Mononuclear cell (primary cell): ENCODE measurements around the gene RASGRF2. TPM values are rescaled to one million over a fixed set of nuclear protein-coding genes. Genes with fewer than 3 reads are reported as not detected.
A peak's percentile ranks its signal among the peaks of the same experiment; 100 is the strongest.

Experiments
- H3K27me3 ChIP-seq: 2 replicates; pipeline ENCODE4 v1.6.0; 2011; ENCODE audit warnings: low read length, control low read depth; ENCODE audit not compliant: insufficient read depth
- H3K4me1 ChIP-seq: 2 replicates; pipeline ENCODE4 v1.5.1; 2011; ENCODE audit warnings: mild to moderate bottlenecking, low read length, control low read depth; ENCODE audit not compliant: insufficient read depth
- H3K4me3 ChIP-seq: 2 replicates; pipeline ENCODE4 v1.5.1; 2011; ENCODE audit warnings: mild to moderate bottlenecking, low read length, moderate library complexity
- H3K9me3 ChIP-seq: 2 replicates; pipeline ENCODE4 v1.5.1; 2011; ENCODE audit warnings: low read depth, mild to moderate bottlenecking, control low read depth, low read length
- total RNA-seq: library from RNA; depleted of rRNA; stranded (reverse); fragments of >200 nt; gene quantifications from one replicate; pipeline ENCODE4 v1.2.3, GENCODE V29; 2012

RASGRF2 gene
- total RNA-seq, result 14.7 TPM

DNA sequence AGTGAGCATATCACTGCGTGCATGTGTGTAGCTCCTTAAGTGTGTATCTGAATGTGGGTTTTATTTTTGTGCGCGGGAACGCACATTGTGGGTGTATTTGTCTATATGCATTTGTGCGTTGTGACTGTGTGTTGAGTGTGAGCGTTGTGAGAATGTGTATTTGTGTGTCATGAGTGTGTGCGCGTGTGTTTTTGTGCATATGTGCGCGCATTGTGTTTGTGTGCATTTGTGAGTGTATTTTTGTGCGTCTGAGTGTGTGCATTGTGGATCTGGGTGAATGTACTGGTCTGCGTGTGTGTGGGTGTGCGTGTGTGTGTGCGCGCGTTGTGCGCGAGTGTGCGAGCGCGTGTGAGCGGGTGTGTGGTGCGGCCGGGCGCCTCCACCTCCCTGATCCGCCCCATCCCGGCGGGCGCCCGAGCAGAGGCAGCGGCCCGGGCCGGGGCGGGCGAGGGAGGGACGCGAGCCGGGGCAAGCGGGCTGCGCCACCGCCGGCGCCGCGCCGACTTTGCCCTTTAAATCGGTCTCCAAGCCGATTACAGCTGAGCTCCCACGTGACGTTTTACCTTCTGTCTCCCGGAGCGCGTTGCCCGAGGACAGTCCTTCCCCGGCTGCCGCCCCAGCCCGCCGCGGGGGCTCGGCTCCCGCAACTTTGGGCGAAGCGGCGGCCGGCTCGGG, at the start of gene RASGRF2:
Gene RASGRF2 (plus strand): TSS at position 596 of the 675 bp plus-strand sequence. CDS start 376 bp downstream, outside the sequence.
- peaks cover 81% of the 10 kb centered on the region for H3K27me3 ChIP-seq
- peak within 1 kb of the TSS; percentile 40 for H3K4me3 ChIP-seq
- no peaks in the 10 kb centered on the region for H3K9me3 ChIP-seq
- H3K4me1 ChIP-seq, result peaks cover 14% of the 10 kb centered on the region

GRCh38 chr5:80912479-80912878, 47.7 kb upstream of the RASGRF2 start:
- no peak overlapping the region for H3K4me3 ChIP-seq
- H3K9me3 ChIP-seq, result no peaks in the 10 kb centered on the region
- no peaks in the 10 kb centered on the region for H3K4me1 ChIP-seq
- no peaks in the 10 kb centered on the region for H3K27me3 ChIP-seq

DNA sequence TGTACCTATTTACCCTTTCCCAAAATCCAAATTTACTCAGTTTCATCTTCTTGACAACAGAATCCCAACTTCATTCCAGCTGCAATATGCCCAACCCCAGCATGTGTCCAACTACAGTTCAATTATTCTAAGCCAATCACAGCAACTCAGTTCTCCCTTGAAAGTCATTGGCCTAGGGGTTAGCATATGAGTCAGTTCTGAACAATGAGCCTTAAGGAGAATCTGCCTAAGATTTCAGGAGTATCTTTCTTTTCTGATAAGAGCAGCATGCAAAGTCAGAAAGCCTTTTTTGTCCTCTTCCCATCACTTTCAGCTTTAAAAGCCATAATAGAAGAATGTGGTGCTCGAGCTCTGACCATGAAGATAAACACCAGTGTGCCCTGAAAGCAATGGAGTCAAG, 44.4 kb upstream of the RASGRF2 start:
- no peaks in the 10 kb centered on the region for H3K4me1 ChIP-seq
- H3K27me3 ChIP-seq, result no peaks in the 10 kb centered on the region
- H3K4me3 ChIP-seq, result no peak overlapping the region
- no peaks in the 10 kb centered on the region for H3K9me3 ChIP-seq

GRCh38 chr5:80916676-80917075, 43.5 kb upstream of the RASGRF2 start:
- H3K9me3 ChIP-seq, result no peaks in the 10 kb centered on the region
- no peak overlapping the region for H3K4me3 ChIP-seq
- H3K27me3 ChIP-seq, result no peaks in the 10 kb centered on the region
- H3K4me1 ChIP-seq, result no peaks in the 10 kb centered on the region

- no peaks in the 10 kb centered on the region for H3K9me3 ChIP-seq
- no peaks in the 10 kb centered on the region for H3K27me3 ChIP-seq
- no peak overlapping the region for H3K4me3 ChIP-seq
- no peaks in the 10 kb centered on the region for H3K4me1 ChIP-seq
These were observed 42.5 kb upstream of the RASGRF2 start for GRCh38 chr5:80917631-80918030.

DNA sequence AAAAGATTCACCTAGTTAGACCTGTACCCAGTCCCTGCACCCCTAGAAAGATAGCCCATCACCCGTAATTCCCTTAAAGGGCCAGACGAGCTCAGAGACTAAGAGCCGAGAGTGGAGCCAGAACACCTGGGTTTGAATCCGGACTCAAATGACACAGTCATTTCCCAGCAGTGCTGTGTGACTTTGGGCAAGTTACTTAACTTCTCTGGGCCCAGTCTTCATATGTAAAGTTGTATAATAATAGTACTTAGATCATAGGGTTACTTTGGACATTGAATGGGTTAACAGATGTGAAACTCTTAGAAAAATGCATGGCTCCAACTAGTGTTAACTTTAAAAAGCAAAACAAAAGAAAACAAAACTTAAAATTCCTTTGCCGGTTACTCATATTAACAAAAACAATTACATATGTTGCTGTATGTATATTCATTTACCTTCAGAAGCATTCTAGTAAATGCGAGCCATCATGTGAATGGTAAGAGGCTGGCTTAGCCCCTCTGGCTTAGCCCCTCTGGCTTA, 40.4 kb upstream of the RASGRF2 start:
- Histone ChIP-seq H3K27me3 (no peaks in the 10 kb centered on the region), H3K9me3 (no peaks in the 10 kb centered on the region), H3K4me1 (no peaks in the 10 kb centered on the region), H3K4me3 (no peak overlapping the region)

DNA sequence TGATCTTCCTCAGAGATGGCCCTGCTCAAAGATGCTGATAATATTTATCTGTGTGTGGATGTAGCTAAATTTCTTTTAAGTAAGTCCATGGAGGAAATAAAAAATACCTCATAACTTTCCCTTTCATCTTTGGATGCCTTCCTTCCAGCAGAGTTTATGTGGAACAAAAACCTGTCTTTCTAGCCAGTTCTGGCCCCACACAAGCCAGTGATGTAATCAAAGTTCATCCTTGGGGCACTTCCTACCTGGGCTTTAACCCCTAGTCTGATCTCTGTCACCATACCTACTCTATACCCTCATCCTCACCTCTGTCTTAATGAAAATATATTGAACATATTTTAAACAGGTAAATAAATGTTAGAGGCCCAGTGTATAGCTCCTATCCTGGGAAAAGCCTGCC, 39.8 kb upstream of the RASGRF2 start:
- Histone ChIP-seq H3K4me1 (no peaks in the 10 kb centered on the region), H3K27me3 (no peaks in the 10 kb centered on the region), H3K4me3 (no peak overlapping the region), H3K9me3 (no peaks in the 10 kb centered on the region)

DNA sequence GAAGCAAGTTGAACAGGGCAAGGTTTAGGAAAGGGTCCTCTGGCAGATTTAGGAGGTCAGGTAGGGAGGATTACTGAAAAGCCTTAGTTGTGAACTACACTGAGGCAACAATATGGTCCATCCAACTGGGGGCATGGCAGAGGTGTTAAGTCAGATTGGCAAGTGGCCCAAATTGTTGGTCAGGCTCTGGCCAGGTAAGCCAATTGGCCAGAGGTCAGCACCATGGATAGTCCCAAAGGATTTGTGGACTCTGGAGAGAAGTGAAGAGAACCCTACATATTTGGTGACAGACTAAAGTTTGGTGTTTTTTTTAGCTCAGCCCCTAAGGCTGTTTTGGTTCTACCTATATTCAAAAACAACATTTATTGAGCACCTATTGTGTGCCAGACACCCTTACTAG, 39.1 kb upstream of the RASGRF2 start:
- no peak overlapping the region for H3K4me3 ChIP-seq
- no peaks in the 10 kb centered on the region for H3K27me3 ChIP-seq
- H3K9me3 ChIP-seq, result no peaks in the 10 kb centered on the region
- H3K4me1 ChIP-seq, result no peaks in the 10 kb centered on the region

DNA sequence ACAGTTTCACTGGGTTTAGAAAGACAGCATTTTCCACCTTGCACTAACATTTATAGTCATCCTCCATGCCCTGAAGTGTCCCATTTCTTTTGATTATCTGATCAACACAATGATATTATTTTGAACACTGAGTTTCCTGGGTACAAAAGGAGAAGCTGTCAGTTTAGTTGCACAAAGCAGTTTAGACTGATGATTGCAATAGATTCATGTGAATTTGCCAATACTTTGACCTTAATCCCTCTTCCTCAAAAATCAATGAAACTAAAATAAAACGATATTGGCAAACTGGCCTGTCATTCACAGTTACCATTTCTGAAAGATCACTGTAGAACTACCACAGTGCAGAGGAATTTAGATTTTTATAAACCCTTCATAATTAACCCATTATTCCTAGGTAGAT, 34.2 kb upstream of the RASGRF2 start:
- no peak overlapping the region for H3K4me3 ChIP-seq
- no peaks in the 10 kb centered on the region for H3K9me3 ChIP-seq
- H3K4me1 ChIP-seq, result no peaks in the 10 kb centered on the region
- no peaks in the 10 kb centered on the region for H3K27me3 ChIP-seq

GRCh38 chr5:80926536-80926935, 33.6 kb upstream of the RASGRF2 start:
- Histone ChIP-seq H3K9me3 (no peaks in the 10 kb centered on the region), H3K4me3 (no peak overlapping the region), H3K27me3 (no peaks in the 10 kb centered on the region), H3K4me1 (no peaks in the 10 kb centered on the region)

DNA sequence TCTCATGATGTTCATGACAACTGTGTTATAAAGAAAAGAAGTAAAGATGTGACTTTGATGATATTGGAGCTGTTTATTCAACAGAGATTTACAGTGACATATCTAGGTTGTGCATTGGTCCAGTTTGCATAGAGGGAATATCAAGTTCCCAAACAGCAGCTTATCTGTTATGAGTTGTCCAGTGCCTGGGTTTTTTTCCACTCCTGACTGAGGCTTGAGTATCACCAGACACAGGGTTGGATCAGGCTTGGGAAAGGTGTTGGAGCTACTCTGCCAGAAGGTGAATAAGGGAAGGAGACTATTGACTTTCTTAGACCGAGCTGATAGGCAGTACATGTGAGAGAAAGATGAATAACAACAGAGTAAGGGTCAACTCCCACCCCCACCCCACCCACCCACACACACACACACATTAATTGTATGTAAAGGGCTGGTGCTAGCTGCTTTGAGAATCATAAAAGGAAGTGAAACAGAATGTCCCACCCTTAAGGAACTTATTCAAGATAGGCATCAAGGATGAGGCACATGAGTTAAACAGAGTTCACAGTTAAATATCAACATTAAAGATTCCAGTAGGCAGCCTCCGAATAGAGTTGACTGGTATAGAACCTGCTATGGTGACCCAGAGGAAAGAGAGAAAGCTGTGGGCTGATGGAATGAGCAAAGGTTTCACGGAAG, 33.0 kb upstream of the RASGRF2 start:
- Histone ChIP-seq H3K27me3 (no peaks in the 10 kb centered on the region), H3K9me3 (no peaks in the 10 kb centered on the region), H3K4me3 (no peak overlapping the region), H3K4me1 (no peaks in the 10 kb centered on the region)

DNA sequence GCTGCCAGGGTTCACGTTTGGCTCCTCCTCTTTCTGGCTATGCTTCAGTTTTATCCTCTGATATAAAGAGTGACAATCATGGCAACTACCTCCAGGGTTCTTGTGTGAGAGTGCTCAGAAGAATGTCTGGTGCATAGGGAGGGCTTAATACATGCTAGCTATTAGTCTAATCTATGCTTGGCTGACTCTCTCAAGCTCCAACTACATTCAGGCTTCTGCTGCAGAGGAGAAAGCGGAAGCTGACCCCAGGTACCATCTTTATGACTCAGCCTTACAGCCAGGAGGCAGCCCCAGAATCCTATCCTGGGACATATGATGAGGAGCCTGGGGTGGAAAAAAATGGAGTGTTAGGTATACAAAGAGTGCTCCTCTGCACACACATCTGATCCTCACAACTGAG, 32.1 kb upstream of the RASGRF2 start:
- Histone ChIP-seq H3K4me1 (no peaks in the 10 kb centered on the region), H3K9me3 (no peaks in the 10 kb centered on the region), H3K4me3 (no peak overlapping the region), H3K27me3 (no peaks in the 10 kb centered on the region)

- H3K4me3 ChIP-seq, result no peak overlapping the region
- no peaks in the 10 kb centered on the region for H3K27me3 ChIP-seq
- H3K9me3 ChIP-seq, result no peaks in the 10 kb centered on the region
- H3K4me1 ChIP-seq, result no peaks in the 10 kb centered on the region
These were observed 29.2 kb upstream of the RASGRF2 start for GRCh38 chr5:80930940-80931339.

DNA sequence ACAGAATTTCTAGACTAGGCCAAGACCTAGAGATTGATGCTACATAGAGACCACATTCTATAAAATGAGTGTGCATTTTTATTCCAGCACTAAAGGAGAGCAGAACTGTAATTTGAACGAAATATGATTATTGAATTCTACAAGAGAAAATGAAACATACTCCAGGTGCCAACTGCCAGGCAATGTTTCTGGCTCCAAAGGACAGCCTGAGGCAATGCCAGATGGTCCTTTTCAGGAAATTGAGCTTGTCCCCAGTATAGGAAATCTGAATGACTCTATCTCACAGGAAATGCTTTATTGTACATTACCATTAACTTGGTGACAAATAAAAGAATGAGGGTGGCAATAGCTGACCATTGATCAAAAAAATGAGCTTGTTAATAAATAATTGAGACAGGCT, 28.8 kb upstream of the RASGRF2 start:
- H3K4me3 ChIP-seq, result no peak overlapping the region
- no peaks in the 10 kb centered on the region for H3K4me1 ChIP-seq
- H3K9me3 ChIP-seq, result no peaks in the 10 kb centered on the region
- H3K27me3 ChIP-seq, result no peaks in the 10 kb centered on the region

- Histone ChIP-seq H3K4me1 (no peaks in the 10 kb centered on the region), H3K9me3 (no peaks in the 10 kb centered on the region), H3K4me3 (no peak overlapping the region), H3K27me3 (no peaks in the 10 kb centered on the region)
These were observed 27.1 kb upstream of the RASGRF2 start for GRCh38 chr5:80933036-80933435.

GRCh38 chr5:80934751-80935150, 25.4 kb upstream of the RASGRF2 start:
- H3K4me3 ChIP-seq, result no peak overlapping the region
- no peaks in the 10 kb centered on the region for H3K4me1 ChIP-seq
- no peaks in the 10 kb centered on the region for H3K27me3 ChIP-seq
- no peaks in the 10 kb centered on the region for H3K9me3 ChIP-seq
